ENCODE measurements around the gene ADAM12.

GRCh38 chr10:126161691-126162090, 226.6 kb downstream of the ADAM12 start:
- TF ChIP-seq CTCF (IDR thresholded peaks at IDR 0.05) = no peak
- TF ChIP-seq POLR2A (IDR thresholded peaks at IDR 0.05) = no peak

All from adrenal gland (tissue), 5 donors.